Peyer's patch (tissue), 4 donors: ENCODE results near the gene TMEM63A.

Experiments used
- POLR2A ChIP-seq, 2 donors: fragments of 450-650 bp; IDR thresholded peaks; one replicate each; pipeline ENCODE4 v1.5.1; 2017; ENCODE audit warnings: antibody characterized with exemption in 2 of 2, mild to moderate bottlenecking in 2 of 2, moderate library complexity in 2 of 2
- TF ChIP-seq, protein P1 (sequence below), 6 experiments: fragments of 450-650 bp in 4 of 6; fragments of 200-600 bp in 2 of 6; sonication (generic) in 1 of 6; IDR thresholded peaks; one replicate each; pipeline ENCODE4 v1.5.1; 2017 to 2019; ENCODE audit warnings: antibody characterized with exemption in 6 of 6, mild to moderate bottlenecking in 3 of 6, moderate library complexity in 1 of 6

DNA sequence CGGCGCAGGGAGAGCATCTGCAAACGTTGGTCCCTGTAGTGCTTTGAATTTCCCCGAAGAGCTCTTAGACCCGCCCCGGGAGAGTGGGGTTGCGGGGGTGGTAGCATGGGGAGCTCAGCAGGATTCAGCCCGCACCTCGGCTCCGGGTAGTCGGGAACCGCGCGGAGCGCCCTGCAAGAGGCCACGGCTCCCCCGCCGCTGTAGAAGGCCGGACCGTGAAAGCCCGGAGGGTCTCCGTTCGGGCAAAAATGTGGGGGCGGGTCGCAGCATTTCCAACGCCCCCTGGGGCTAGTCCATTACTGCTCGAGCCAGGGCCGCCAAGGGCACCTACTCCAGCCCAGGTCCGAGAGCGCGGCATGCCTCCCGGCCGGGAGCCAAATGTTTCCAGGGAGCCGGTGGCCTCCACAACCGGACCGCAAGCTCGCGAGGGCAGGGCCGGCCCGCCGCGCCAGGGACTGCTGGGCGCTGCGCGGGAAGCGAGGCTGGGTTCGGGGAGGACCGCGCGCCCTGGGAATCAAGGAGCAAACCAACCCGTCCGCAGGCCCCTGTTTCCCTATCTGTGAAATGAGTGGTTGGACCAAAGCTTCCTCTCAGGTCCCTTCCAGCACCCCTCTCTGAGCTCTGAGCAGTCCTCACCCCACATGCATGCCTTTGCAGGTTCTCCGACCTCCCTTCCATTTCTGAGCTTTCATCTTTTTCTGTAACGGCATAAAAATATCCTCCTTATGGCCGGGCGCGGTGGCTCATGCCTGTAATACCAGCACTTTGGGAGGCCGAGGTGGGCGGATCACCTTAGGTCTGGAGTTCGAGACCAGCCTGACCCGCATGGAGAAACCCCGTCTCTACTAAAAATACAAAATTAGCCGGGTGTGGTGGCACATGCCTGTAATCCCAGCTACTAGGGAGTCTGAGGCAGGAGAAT is 775 bp upstream of the TMEM63A start:
- TF ChIP-seq POLR2A (IDR thresholded peaks at IDR 0.05): peak in 1 of 2 donors; percentile 14
- TF ChIP-seq, protein P1, sequence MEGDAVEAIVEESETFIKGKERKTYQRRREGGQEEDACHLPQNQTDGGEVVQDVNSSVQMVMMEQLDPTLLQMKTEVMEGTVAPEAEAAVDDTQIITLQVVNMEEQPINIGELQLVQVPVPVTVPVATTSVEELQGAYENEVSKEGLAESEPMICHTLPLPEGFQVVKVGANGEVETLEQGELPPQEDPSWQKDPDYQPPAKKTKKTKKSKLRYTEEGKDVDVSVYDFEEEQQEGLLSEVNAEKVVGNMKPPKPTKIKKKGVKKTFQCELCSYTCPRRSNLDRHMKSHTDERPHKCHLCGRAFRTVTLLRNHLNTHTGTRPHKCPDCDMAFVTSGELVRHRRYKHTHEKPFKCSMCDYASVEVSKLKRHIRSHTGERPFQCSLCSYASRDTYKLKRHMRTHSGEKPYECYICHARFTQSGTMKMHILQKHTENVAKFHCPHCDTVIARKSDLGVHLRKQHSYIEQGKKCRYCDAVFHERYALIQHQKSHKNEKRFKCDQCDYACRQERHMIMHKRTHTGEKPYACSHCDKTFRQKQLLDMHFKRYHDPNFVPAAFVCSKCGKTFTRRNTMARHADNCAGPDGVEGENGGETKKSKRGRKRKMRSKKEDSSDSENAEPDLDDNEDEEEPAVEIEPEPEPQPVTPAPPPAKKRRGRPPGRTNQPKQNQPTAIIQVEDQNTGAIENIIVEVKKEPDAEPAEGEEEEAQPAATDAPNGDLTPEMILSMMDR (IDR thresholded peaks at IDR 0.05): no peak
